Fibroblast of pulmonary artery (primary cell): ENCODE results near the gene PDE11A.

ENCODE experiments used
- DNase-seq: peaks from one replicate; pipeline ENCODE4 v3.0.0-alpha.2; 2010; ENCODE audit warnings: low read depth
- H3K4me3 ChIP-seq: replicated peaks from 2 replicates; pipeline ENCODE4 v1.5.1; 2011; ENCODE audit warnings: low read depth, mild to moderate bottlenecking, control low read depth, low read length, moderate library complexity
- CTCF ChIP-seq: IDR thresholded peaks from 2 replicates; pipeline ENCODE4 v1.5.1; 2011; ENCODE audit warnings: mild to moderate bottlenecking, control low read depth, low read length, inconsistent platforms; ENCODE audit errors: missing control alignments

Gene PDE11A

DNA sequence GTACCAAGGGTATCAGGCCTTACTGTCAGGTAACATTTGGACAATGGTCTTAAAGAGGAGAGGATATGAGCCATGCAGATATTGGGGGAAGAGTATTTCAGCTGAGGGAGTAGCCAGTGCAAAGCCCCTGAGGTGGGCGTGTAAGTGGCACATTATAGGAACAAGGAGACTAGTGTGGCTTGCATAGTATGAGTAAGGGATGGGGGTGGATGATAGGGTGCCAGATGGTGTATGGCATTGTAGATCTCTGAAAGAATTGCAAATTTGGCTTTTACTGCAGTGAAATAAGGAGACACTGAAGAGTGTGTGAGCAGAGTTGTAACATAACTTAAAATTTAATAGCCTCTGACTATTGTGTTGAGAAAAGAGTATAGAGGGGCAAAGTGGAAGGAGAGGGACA is 244.0 kb downstream of the PDE11A start:
- TF ChIP-seq CTCF: no peak
- DNase-seq: no peak
- no peak overlapping the region for H3K4me3 ChIP-seq

GRCh38 chr2:177826897-177827296 is 245.7 kb downstream of the PDE11A start:
- H3K4me3 ChIP-seq: no peak overlapping the region
- no peak for DNase-seq
- no peak for TF ChIP-seq CTCF

DNA sequence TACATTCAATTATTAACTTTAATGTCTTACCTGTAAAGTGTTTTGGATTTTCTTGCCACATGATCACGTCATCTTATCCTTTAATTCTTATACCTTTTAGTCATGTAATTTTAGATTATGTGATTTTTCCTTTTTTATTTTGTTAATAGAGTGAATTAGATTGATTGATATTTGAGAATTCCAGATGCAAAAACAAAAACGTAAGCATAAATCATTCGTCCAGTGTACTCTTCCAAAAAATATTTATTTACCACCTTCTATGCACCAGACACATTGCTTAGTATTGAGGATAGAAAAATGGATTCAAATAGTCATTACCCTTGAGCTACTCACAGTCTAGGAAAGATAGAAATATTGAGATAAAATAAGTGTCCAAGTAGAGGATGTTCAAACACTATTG is 249.6 kb downstream of the PDE11A start:
- H3K4me3 ChIP-seq: no peak overlapping the region
- no peak for DNase-seq
- TF ChIP-seq CTCF: no peak

GRCh38 chr2:177818412-177818811 is 254.2 kb downstream of the PDE11A start:
- no peak for TF ChIP-seq CTCF
- DNase-seq: no peak
- H3K4me3 ChIP-seq: no peak overlapping the region

DNA sequence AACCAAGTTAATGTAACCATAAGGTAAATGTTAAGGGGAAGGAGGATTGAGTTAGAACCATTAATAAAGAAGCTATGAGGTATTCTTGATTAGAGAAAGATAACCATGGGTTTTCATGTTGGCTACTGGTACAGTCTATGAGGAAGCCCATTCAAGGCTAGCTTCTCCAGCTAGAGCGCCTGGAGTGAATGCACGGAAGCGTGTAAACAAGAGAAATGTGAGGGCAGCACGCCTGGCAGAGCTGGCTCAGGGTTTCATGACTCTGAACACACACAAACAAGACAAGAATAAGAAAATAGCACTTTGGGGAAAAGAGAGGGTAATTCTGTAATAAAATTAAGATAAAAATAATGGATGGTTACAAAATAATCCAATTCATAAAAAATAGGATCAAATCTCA is 255.3 kb downstream of the PDE11A start:
- no peak for DNase-seq
- no peak for TF ChIP-seq CTCF
- no peak overlapping the region for H3K4me3 ChIP-seq

DNA sequence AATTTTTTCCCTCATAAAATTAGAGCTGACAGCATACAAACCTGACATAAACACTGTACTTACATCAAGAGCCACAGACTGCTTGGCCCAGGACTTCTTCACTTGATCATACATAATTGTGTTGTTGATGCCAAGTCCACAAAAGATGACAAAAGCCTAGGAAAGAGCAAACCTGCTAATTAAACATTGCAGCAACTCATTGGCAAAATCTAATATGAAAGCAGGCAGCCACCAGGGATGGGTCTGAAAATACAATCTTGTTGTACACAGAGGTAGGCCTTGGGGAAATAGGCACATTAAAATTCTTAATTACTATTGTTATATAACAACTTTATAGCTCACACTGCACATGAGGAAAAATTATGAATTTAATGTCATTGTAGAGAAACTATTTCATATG is 255.8 kb downstream of the PDE11A start:
- TF ChIP-seq CTCF: no peak
- no peak for DNase-seq
- no peak overlapping the region for H3K4me3 ChIP-seq

GRCh38 chr2:177812713-177813396 is 259.7 kb downstream of the PDE11A start:
- DNase-seq: no peak
- TF ChIP-seq CTCF: no peak
- H3K4me3 ChIP-seq: no peak overlapping the region
